Stimulated activated CD8-positive, alpha-beta memory T cell treated with anti-CD3 and anti-CD28 coated beads, Interleukin-4, amount 100 ng/mL, for 1 hour (primary cell): ENCODE results near the gene ATP5IF1.

Experiments
- DNase-seq, 2 donors: peaks; one replicate each; pipeline ENCODE4 v3.0.0-alpha.2; 2020; ENCODE audit warnings: low read depth in 2 of 2, low spot score in 1 of 2

The ATP5IF1 gene

DNA sequence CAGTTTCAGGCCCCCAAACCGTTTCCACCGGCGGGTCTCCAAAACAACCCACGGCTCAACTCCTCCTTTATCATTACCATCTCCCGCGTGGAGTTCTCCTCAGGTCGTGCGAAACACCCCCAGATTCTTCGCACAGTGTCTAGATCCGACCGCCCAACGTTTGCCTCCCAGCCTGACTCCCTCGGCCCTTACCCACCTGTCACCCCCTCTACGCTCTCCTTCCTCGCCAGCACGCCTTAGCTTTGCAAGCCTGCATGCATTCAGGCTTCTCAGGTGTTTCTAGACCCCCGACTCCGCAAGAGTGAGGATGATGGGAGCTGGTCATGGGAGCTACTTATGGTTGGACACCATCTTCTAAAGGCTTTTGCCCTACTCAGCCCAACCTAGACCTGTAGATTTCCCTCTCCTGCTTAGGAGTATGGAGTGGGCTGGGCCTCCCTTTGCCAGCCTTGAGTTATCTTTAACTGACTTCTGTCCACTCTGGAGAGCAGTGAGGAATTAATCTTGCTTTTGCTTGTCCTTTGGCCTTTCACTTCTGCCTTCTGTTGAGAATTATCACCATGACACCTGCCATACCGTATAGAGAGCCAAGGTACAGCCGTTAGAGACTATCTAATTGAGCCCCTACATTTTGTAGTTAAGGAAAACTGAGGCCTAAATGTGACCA, 865 bp downstream of the ATP5IF1 start:
- no peak for DNase-seq

DNA sequence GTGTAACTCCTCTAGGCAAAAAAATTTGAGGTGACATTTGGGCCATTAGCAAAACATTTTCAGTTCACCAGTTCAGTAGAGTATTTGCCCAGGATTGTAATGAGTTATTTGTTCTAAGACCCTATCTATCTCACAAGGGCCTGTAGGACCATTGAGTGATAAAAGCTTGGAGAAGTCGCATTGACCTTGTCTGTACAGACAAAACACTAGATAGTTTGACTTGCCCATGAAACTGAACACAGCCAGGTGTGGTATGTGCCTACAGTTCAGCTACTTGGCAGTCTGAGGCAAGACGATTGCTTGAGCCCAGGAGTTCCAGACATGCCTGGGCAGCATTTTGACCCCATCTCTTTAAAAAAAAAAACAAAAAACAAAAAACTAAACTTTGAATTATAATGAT, 3.1 kb downstream of the ATP5IF1 start:
- no peak for DNase-seq

DNA sequence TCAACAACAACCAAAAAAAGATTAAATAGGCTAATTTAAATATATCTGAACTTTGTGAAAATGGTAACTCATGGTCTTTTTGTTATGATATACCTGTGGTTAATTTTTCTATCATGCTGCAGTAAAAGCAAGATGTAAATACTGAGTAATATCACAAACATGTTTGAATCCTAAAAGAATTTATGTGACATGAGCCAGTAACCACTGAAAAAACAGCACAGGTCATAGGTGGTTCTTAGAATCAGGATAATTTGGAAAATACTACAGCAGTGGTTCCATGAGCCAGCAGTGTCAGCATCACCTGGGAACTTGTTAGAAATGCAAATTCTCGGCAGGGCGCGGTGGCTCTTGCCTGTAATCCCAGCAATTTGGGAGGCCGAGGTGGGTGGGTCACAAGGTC, 4.1 kb downstream of the ATP5IF1 start:
- no peak for DNase-seq

DNA sequence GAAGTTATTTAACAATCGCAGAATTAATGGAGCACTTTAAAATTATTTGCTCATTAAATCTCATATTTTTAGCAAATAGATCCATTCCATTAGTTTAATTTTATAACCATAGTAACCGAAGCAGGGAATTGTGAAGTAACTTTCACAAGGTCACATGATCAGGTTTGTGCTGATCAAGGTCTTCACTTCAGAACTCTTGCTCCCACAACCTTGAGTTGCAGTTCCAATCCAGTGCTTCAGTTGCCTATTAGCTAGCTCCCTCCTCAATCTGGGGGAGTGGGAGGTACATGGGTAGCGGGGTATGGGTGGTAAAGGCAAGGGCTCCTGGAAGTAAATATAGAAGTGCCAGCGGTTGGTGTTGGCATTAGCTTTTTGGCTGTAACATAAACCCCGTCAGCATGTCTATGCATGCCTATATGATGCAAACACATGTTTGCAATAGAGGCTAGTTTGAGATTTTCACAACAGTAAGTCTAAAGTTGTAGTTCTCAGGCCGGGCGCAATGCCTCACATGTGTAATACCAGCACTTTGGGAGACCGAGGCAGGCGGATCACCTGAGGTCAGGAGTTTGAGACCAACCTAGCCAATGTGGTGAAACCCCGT, 5.8 kb downstream of the ATP5IF1 start:
- no peak for DNase-seq

DNA sequence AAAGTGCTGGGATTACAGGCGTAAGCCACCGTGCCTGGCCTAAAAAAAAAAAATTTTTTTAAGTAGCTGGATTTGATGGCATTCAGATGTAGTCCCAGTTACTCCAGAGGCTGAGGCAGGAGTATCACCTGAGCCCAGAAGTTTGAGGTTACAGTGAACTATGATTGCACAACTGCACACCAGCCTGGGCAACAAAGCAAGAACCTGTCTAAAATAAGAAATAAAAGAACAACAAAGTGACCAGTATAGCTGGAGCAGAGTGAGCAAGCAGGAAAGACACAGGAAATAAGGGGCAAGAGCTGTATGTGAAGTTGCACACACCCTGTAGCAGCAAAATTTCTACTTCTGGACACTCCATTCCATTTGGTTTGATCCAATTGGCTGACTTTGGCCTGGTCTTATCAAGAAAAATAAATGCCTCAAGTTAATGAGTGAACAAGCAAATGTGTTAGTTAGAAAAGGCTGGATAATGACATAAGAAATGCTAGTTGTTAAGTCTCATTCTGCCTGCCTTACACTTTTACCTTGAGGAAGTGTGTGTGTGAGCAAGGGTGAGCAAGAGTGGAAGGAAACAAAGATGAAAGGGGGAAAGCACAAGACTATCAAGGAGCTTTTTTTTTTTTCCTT, 7.9 kb downstream of the ATP5IF1 start:
- no peak for DNase-seq

DNA sequence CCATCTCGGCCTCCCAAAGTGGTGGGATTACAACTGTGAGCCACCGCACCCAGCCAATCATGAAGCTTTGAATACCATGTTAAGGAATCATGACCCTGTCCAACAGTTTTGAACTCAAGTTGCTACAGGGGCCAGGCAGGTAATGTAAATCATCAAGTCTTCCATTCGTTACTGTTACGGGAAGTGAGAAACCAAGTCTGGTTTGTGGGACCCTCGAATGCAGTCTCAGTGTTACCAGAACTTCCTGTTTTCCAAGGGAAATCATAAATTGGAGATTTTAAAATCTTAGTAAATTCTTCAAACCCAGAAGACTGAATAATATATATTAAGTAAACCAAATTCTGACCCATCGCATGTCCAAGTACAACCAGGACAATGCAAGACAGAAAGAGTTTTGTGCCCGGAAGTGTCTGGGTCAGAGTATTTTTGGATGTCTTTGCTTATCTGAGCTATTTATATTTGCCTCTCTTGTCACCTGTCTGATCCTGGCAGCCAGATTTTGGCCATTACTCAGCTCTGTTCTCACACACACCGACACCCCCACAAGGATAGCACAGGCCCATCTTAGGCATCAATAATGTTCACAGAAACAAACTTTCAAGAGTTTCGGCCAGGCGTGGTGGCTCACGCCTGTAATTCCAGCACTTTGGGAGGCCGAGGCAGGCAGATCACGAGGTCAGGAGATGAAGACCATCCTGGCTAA, 8.8 kb downstream of the ATP5IF1 start:
- no peak for DNase-seq

DNA sequence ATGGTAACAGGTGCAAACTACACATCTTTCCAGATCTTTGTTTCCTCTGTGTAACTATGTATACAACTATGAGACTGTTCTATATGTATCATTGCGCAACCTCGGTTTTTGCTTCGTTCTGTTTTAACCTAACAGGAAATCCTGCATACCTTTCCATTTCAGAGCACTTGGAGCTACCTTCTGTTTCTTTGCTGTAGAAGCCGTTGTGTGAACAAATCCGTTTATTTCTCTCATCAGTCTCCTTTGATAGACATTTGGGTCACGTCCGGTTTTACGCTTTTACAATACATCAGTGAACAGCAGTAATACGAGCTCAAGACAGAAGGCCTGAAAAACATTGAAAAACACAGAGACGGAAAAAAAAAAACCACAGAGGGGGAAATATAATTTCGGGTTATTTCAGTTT, 10.5 kb downstream of the ATP5IF1 start:
- DNase-seq = no peak

DNA sequence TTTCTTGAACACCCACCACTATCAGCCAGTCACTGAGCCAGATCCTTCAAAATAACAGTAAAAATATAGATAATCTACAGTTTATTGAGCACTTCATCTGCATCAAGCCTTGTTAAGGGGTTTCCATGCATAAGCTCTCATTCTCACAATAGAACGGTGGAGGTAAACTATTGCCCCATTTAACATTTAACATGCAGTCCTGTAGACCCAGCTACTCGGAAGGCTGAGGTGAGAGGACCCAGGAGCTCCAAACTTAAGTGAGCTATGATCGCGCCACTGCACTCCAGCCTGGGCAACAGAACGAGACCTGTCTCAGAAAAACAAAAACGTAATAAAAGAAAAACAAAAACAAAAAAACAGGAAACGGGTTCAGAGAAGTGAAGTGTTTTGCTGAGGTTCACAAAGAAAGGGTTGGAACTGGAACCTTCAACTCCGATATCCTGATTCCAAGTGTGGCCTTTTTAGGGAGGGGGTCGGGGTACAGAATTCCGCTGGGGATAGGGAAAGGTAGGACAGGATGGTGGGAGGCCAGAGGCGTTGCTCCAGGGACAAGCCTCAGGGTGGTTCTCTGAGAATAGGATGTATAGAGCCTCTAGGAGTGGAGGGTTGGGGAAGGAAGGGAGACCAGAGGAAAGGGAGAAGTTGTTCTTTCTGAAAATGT, 11.8 kb downstream of the ATP5IF1 start:
- DNase-seq = no peak

DNA sequence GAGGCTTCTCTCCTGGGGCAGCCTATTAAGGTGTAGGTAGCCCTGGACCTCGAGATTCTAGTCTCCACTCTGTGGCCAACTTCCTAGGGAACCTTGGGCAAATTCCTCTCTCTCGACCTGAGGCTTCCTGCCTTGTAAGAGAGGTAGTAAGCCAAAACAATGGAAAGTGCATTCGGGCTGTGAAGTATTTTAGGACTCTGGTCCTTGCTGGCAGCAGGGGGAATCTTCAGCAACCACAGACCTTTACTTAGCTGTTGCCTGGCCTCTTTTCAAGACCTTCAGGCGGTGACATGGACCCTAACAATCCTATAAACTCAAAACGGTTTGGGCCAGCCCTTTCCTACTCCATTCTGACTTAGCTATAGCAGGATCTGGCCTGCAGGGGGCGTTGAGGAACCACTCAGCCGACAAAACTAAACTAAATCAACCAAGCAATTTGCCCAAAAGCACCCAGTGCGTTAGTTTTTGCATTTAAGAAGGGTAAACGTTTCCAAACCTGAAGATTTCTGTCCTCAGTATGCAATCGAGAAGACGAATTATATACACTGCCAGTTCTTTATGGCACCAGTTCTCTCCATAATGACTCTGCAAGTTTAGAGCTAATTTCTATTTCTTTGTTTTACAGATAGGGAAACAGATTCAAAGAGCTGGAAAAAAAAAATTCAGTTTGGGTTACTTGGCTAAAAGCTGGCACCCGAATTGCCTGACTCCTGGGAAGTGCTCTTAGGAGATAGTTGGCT, 12.5 kb downstream of the ATP5IF1 start:
- peak; percentile 59 to 68 for DNase-seq

DNA sequence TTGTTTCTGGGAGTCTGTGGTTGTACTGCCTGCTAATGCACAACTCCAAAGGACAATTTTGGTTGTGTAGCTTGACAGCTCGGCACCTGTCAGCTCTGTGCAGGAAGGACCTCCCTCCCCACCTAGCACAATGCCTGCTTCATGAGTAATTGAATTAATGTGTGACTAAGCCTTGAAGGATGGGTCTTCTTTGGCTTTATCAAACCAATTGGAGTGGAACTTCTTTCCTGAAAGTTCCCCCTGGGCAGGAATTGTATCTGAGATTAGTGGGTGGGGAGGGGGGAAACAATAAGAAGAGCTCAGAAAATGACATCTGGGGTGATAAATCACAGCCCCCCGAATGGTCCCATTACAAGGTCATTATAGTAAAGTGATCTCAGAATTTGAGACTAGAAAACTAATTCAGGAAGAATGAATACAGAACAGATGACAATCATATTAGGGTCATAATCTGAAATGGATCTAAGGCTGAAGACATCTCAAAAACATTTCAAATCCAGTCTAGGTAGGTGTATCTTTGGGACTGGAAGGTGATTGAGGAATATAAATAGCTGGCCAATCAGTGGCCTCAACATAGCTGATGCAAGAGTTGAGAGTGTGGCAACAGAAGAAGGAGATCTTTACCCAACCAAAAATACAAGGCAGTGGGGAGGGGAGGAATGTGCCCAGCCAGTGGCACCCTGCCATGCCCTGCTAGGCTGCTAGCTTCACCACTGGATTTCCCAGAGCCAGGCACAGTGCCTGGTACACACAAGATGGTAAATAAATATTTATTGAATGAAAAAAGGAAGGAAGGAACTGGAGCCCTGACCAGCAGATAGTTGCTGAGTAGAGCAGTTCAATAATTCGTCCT, 13.3 kb downstream of the ATP5IF1 start:
- DNase-seq = no peak

DNA sequence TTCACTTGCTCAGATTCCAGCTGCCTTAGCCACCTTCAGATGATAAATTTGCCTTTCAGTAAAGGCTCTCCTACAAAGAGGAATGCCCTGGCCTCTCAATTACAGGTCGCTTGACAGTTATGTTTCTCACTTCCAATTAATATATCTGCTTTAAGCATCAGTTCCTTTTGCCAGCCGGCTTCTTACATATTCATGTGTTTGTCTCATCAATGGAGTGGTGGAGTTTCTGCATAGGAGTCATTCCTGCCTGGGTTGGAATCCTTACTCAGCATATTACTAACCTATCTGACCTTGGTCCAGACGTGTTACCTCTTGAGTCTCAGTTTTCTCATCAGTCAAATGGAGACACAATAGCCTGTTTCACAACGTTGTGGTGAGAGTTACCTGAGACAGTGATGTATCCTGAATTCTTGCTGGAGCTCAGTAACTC, 14.0 kb downstream of the ATP5IF1 start:
- no peak for DNase-seq

DNA sequence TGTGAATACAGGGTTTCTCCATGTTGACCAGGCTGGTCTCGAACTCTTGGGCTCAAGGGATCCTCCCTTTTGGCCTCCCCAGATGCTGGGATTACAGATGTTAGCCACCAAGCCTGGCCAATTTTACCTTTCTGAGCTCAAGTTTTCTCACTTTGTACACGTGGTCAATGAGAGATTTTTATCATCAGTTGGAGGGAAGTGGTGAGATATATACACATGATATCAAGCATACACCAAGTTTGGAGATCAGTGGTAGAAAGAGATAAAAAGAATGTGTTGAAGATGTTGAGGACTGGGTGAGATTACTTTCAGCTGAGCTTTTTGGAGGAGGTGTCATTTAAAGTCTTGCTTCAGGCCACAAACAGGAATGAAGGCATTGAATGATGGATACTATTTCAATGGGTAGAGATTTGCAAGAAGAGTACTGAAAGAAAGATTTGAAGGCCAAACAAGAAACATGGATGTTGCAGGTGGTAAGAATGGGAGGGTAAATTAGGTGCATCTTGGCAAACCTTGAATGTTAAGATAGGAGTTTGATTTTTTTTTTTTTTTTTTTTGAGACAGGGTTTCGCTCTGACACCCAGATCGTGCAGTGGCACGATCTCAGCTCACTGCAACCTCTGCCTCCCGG, 20.4 kb downstream of the ATP5IF1 start:
- DNase-seq = no peak

DNA sequence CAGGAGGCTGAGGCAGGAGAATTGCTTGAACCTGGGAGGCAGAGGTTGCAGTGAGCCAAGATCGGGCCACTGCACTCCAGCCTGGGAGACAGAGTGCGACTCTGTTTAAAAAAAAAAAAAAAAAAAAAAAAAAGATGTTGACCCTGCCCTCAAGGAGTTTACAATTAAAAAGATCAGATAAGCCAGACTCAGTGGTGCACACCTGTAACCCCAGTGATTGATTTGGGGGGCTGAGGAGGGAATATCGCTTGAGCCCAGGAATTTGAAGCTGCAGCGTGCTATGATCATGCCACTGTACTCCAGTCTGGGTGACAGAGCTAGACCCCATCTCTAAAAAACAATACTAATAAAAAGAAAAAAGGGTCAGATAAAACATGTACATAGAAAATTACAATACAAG, 21.8 kb downstream of the ATP5IF1 start:
- no peak for DNase-seq

DNA sequence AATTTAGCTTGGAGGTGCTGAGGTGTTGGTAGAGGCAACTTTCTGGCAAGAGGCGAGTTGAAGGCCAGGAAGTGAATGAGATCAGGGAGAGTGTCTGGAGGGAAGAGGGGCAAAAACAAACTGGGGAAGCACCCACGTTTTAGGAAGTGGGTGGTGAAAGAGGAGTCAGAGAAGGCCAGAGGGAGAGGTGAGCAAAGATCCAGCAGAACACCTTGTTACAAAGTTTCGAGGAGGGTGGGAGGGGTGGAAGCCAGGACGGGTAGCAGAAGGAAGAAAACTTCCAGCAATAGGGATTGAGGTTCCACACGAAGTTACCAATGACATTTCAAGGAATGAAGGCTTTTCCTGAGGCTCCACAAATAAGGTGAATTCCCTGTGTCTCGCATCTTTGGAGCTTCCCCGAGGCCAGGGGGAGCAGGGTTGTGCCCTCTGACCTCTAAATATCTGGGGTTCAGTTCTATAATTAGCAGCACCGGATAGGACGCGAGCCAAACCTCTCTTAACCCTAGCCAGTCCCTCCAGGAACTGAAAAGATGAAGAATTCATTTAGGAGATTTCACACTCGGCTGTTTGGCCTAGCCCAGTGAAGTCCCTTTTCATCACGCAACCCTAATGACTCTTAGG, 22.8 kb downstream of the ATP5IF1 start:
- DNase-seq = no peak

DNA sequence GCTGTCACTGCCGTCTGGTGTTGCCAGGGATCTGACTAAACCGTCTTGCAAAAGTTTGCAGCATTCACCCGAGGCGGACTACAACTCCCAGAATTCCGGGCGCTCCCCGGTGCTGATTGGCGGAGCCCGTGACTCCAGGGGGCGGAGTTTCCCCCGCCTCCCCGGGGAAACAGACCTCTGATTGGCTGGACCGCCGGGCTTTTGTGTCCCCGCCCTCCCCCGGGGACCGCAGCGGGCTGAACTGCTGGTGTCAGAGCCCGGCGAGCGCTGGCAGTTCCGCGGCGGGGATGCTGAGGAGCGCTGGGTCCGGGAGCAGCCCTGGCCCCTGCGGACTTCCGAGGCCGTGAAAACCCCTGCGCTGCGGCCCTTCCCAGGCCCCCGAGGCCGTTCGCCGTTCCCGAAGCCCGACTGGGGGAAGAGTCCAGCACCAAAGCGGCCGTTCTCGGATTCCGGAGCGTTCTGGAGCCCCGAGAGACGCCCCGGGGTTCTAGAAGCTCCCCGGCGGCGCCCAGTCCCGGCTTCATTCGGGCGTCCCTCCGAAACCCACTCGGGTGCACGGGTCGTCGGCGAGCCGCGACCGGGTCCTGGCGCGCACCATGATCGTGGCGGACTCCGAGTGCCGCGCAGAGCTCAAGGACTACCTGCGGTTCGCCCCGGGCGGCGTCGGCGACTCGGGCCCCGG, 23.5 kb downstream of the ATP5IF1 start, which contains the start of gene SESN2:
TSS of gene SESN2 (plus strand) at position 267 of the 682 bp plus-strand sequence. CDS start at position 597, 330 bp downstream.
- peak; percentile 93 to 98 for DNase-seq

DNA sequence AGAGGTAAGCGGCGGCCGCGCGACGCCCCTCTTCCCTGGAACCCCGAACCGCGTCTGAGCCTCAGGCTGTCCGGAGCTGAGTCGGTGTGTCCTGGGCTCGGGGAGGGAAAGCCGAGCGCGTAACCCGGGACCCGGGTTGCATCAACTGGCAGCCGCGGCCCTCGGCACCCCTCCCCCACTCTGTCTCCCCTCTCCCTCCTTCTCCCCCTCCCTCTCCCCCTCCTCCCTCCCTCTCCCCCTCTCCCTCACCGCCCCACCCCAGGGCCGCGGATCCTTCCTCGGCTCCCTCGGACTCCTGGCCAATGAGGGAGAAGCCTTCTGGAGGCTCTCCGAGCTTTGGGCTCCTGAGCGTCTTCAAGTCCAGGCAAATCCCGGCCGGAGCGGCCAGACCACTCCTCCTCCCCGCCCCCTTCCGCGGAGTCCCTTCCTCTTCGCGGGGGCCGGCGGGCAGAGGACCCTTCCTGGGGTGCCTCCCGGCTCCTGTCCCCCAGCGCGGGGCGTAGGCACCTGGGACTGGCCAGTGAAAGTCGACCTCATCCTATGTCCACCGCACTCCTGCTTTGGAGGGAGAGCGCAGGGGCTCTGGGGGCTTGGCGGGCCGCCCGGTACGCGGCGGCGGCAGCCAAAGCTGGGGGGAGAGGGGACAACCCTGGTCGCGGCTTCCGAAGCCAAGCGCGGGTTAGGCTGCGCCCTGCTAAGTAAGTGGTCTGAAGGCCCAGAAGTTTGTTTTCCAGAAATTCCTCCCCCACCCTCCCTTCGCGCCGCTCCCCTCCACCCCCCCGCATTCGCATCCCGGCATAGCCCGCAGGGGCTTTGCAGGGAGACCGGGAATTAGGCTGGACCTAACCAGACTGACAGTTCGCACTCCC, 24.2 kb downstream of the ATP5IF1 start:
- DNase-seq = no peak

DNA sequence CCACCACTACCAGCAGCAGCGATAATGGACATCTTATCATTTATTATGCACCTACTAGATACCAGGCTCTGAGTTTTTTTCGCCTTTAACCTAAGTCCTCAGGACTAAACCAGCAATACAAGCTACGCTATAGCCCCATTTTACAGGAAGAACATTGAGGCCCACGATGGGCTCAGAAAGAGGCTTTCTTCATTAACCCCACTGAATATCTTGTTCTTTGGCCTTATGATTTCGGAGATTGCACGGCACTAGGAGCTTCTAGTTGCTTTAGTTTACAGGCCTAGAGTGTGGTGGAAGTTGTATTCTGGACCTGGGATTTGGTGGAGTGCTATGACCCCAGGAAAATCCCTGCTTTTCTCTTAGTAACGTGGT, 24.9 kb downstream of the ATP5IF1 start:
- no peak for DNase-seq
